Measurements from ENCODE around the gene HPCAL4.

GRCh38 chr1:39635871-39636210, 55.4 kb downstream of the HPCAL4 start:
- TF ChIP-seq POLR3G (IDR thresholded peaks at IDR 0.05; ENCODE audit: extremely low read depth, insufficient read length, insufficient replicate concordance) = no peak
- no peak for TF ChIP-seq PCBP2 (IDR thresholded peaks at IDR 0.05; ENCODE audit: low read depth, low read length, poor library complexity, severe bottlenecking)
- TF ChIP-seq RFX1 (IDR thresholded peaks at IDR 0.05) = no peak
- TF ChIP-seq RBFOX2 (IDR thresholded peaks at IDR 0.05; ENCODE audit: low read depth, low read length) = no peak
